VCaP (cell line): ENCODE results near the gene SOX5.
"Not testable (repeated sequence)": the region's sequence is repeated elsewhere in the genome, so short reads cannot be mapped to it uniquely, and the experiment has no call there.

Source experiments
- H3K27ac ChIP-seq: fragments of 450-650 bp; 2 replicates; pipeline ENCODE4 v1.5.1; 2017
- CTCF ChIP-seq: fragments of 450-650 bp; conservative IDR thresholded peaks from 2 replicates; pipeline ENCODE4 v1.5.1; 2017; ENCODE audit warnings: mild to moderate bottlenecking, moderate library complexity

The SOX5 gene

GRCh38 chr12:23742574-23742973 lies 206.9 kb downstream of the SOX5 start:
- TF ChIP-seq CTCF, result no peak
- H3K27ac ChIP-seq, result no peak overlapping the region

- no peak for TF ChIP-seq CTCF
- H3K27ac ChIP-seq, result no peak overlapping the region
These were observed 218.0 kb downstream of the SOX5 start for GRCh38 chr12:23731493-23731892.

GRCh38 chr12:23731035-23731434 lies 218.4 kb downstream of the SOX5 start:
- TF ChIP-seq CTCF, result no peak
- no peak overlapping the region for H3K27ac ChIP-seq

GRCh38 chr12:23729359-23729758 lies 220.1 kb downstream of the SOX5 start:
- no peak overlapping the region for H3K27ac ChIP-seq

GRCh38 chr12:23726646-23727045 lies 222.8 kb downstream of the SOX5 start:
- no peak overlapping the region for H3K27ac ChIP-seq
- no peak for TF ChIP-seq CTCF

More at GRCh38 chr12:23729359-23729758, 220.1 kb downstream of the SOX5 start:
- TF ChIP-seq CTCF, result no peak

GRCh38 chr12:23722655-23723054 lies 226.8 kb downstream of the SOX5 start:
- no peak for TF ChIP-seq CTCF
- no peak overlapping the region for H3K27ac ChIP-seq

- no peak overlapping the region for H3K27ac ChIP-seq
- no peak for TF ChIP-seq CTCF
These were observed 228.2 kb downstream of the SOX5 start for GRCh38 chr12:23721268-23721667.

- TF ChIP-seq CTCF, result no peak
- H3K27ac ChIP-seq, result no peak overlapping the region
These were observed 230.0 kb downstream of the SOX5 start for GRCh38 chr12:23719493-23719892.

- H3K27ac ChIP-seq, result not testable (repeated sequence)
These were observed 239.1 kb downstream of the SOX5 start for GRCh38 chr12:23710361-23710760.
